SU-DHL-6 (cell line): ENCODE results near the gene WBP2NL.

Experiments used
- EZH2phosphoT487 ChIP-seq: fragments of 200-600 bp; sonication (generic), shearing (Covaris generic); conservative IDR thresholded peaks from 2 replicates; pipeline ENCODE4 v1.6.1; 2018; ENCODE audit warnings: mild to moderate bottlenecking, antibody characterized with exemption, low read length, moderate library complexity, mixed read lengths
- TF ChIP-seq, protein P1 (sequence below): fragments of 200-600 bp; sonication (generic); IDR thresholded peaks from one replicate; pipeline ENCODE4 v1.5.1; 2017; ENCODE audit warnings: antibody characterized with exemption, mild to moderate bottlenecking, low read length, moderate library complexity; ENCODE audit not compliant: insufficient read depth, poor library complexity, severe bottlenecking

DNA sequence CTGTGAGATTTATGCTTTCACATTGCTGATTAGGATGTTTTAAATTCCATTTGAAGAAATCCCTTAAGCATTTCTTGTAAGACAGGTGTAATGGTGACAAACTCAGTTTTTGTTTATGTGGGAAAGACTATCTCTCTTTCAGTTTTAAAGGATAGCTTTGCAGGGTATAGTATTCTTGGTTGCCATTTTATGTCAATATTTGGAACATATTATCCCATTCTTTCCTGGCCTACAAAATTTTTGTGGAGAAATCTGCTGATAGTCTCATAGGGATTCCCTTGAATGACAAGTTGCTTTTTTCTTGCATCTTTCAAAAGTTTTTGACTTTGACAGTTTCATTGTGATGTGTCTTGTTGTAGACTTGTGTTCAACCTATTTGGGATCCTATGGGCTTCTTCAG is 43.2 kb downstream of the WBP2NL start:
- TF ChIP-seq, protein P1, sequence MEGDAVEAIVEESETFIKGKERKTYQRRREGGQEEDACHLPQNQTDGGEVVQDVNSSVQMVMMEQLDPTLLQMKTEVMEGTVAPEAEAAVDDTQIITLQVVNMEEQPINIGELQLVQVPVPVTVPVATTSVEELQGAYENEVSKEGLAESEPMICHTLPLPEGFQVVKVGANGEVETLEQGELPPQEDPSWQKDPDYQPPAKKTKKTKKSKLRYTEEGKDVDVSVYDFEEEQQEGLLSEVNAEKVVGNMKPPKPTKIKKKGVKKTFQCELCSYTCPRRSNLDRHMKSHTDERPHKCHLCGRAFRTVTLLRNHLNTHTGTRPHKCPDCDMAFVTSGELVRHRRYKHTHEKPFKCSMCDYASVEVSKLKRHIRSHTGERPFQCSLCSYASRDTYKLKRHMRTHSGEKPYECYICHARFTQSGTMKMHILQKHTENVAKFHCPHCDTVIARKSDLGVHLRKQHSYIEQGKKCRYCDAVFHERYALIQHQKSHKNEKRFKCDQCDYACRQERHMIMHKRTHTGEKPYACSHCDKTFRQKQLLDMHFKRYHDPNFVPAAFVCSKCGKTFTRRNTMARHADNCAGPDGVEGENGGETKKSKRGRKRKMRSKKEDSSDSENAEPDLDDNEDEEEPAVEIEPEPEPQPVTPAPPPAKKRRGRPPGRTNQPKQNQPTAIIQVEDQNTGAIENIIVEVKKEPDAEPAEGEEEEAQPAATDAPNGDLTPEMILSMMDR: no peak
- no peak for TF ChIP-seq EZH2phosphoT487
